ENCODE measurements around the gene ZNF391. TPM values are rescaled to one million over a fixed set of nuclear protein-coding genes. Genes with fewer than 3 reads are reported as not detected.
"Not testable (repeated sequence)": the region's sequence is repeated elsewhere in the genome, so short reads cannot be mapped to it uniquely, and the experiment has no call there.

The ZNF391 gene
- total and polyA plus RNA-seq, 4 experiments from 2014 or later: 1.8 to 3.7 (median 2.5) TPM

GRCh38 chr6:27374824-27375612 is 13.5 kb upstream of the ZNF391 start:
- peak; percentile 58 to 80 (median 70) for DNase-seq
- Histone ChIP-seq H3K4me3 (ENCODE audit: low read length in 2 of 2) (peak overlapping the region; percentile 50 to 59), H3K27ac (ENCODE audit: low read depth, low read length) (peak overlapping the region; percentile 49), H3K9me3 (ENCODE audit: control insufficient read depth in 1 of 2, low read length in 2 of 2) (no peaks in the 10 kb centered on the region), H3K27me3 (ENCODE audit: insufficient read depth, low read length) (no peaks in the 10 kb centered on the region), H3K36me3 (ENCODE audit: insufficient read depth, low read length) (no peaks in the 10 kb centered on the region), H3K4me1 (ENCODE audit: insufficient read depth, low read length) (peaks cover 19% of the 10 kb centered on the region)
- intact Hi-C loops (cut with micrococcal nuclease): loop anchor here (1.0 kb wide), 1 partner anchor 13 kb away; the partner anchor contains the start of gene ZNF391
- POLR2A ChIA-PET (ENCODE audit: partially characterized antibody): interaction anchor here (0.6 kb wide), 1 partner anchor 1124 kb away, joined by 3 read pairs; a partner anchor contains a TSS
- peaks cover 0 to 3% of the 10 kb centered on the region in 2 donors for H3K27me3 Mint-ChIP-seq
- H3K36me3 Mint-ChIP-seq: peaks cover 3 to 4% of the 10 kb centered on the region in 2 donors
- peak overlapping the region; percentile 57 to 89 (median 78) for H3K27ac Mint-ChIP-seq
- peaks cover 12 to 22% (median 17%) of the 10 kb centered on the region in 4 donors for H3K4me1 Mint-ChIP-seq
- CTCF ChIA-PET (ENCODE audit: partially characterized antibody): interaction anchor here (1.3 kb wide), 1 partner anchor 144 kb away, joined by 3 read pairs; no protein-coding TSS in a partner anchor
- H3K4me3 Mint-ChIP-seq: peak overlapping the region; percentile 88 to 96 (median 91)
- no peaks in the 10 kb centered on the region for H3K9me3 Mint-ChIP-seq

DNA sequence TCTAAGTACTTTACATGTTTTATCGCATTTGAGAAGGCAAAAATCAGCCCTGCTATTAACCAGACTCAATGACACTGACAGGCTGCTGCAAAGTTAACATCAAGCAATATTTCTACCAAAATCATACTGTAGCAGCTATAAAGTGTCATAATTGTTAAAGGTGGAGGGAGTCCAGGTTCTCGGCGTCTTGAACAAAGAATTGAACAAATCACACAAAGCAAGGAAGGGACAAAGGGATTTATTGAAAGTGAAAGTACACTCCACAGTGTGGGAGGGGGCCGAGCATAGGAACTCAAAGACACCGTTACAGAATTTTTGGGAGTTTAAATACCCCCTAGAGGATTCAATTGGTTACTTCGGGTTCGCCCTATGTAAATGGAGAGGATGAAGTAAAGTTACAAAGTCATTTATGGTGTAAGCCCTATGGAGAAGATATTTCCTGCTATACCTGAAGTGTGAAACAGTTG is 12.9 kb upstream of the ZNF391 start:
- H3K36me3 ChIP-seq (ENCODE audit: insufficient read depth, low read length): no peaks in the 10 kb centered on the region
- peak overlapping the region; percentile 49 for H3K27ac ChIP-seq (ENCODE audit: low read depth, low read length)
- H3K27me3 ChIP-seq (ENCODE audit: insufficient read depth, low read length): no peaks in the 10 kb centered on the region
- H3K9me3 ChIP-seq (ENCODE audit: control insufficient read depth in 1 of 2, low read length in 2 of 2): no peaks in the 10 kb centered on the region
- Mint-ChIP-seq H3K4me1 (peaks cover 12 to 22% (median 17%) of the 10 kb centered on the region in 4 donors), H3K27ac (peak overlapping the region in 6 of 7 donors; percentile 5 to 89 (median 60)), H3K9me3 (no peaks in the 10 kb centered on the region), H3K36me3 (peaks cover 3 to 4% of the 10 kb centered on the region in 2 donors), H3K4me3 (peak overlapping the region in 7 of 8 donors; percentile 88 to 96 (median 91)), H3K27me3 (peaks cover 0 to 3% of the 10 kb centered on the region in 2 donors)
- ChIA-PET POLR2A (ENCODE audit: partially characterized antibody) (interaction anchor here (0.6 kb wide), 1 partner anchor 1125 kb away, joined by 3 read pairs; a partner anchor contains a TSS), CTCF (ENCODE audit: partially characterized antibody) (no interaction called here)
- intact Hi-C loops (cut with micrococcal nuclease): loop anchor here (1.0 kb wide), 1 partner anchor 13 kb away; the partner anchor contains the start of gene ZNF391
- peak in 2 of 5 donors; percentile 2 to 46 for DNase-seq
- peak overlapping the region; percentile 3 to 59 for H3K4me3 ChIP-seq (ENCODE audit: low read length in 2 of 2)
- peaks cover 19% of the 10 kb centered on the region for H3K4me1 ChIP-seq (ENCODE audit: insufficient read depth, low read length)

DNA sequence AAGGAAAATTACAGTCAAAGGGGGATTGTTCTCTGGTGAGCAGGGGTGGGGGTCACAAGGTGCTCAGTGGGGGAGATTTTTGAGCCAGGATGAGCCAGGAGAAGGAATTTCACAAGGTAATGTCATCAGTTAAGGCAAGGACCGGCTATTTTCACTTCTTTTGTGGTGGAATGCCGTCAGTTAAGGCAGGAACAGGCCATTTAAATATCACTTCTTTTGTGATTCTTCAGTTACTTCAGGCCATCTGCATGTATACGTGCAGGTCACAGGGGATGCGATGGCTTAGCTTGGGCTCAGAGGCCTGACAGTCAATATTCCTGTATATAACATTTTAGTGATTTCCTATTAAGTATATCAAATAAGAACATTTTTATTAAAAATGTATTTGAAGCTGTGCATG is 10.2 kb upstream of the ZNF391 start:
- H3K4me3 ChIP-seq (ENCODE audit: low read length in 2 of 2); intact Hi-C loops (cut with micrococcal nuclease); H3K27me3 ChIP-seq (ENCODE audit: insufficient read depth, low read length); H3K36me3 Mint-ChIP-seq; H3K36me3 ChIP-seq (ENCODE audit: insufficient read depth, low read length); H3K9me3 ChIP-seq (ENCODE audit: control insufficient read depth in 1 of 2, low read length in 2 of 2); H3K27ac Mint-ChIP-seq; POLR2A ChIA-PET (ENCODE audit: partially characterized antibody); DNase-seq; H3K27ac ChIP-seq (ENCODE audit: low read depth, low read length); H3K4me3 Mint-ChIP-seq; H3K27me3 Mint-ChIP-seq: not testable (repeated sequence)
- H3K4me1 ChIP-seq (ENCODE audit: insufficient read depth, low read length): peaks cover 19% of the 10 kb centered on the region
- Mint-ChIP-seq H3K4me1 (peaks cover 12 to 22% (median 17%) of the 10 kb centered on the region in 4 donors), H3K9me3 (peaks cover 0 to 13% (median 9%) of the 10 kb centered on the region in 8 donors)
- CTCF ChIA-PET (ENCODE audit: partially characterized antibody): interaction anchor here (0.6 kb wide), 1 partner anchor 182 kb away, joined by 3 read pairs; no protein-coding TSS in a partner anchor

DNA sequence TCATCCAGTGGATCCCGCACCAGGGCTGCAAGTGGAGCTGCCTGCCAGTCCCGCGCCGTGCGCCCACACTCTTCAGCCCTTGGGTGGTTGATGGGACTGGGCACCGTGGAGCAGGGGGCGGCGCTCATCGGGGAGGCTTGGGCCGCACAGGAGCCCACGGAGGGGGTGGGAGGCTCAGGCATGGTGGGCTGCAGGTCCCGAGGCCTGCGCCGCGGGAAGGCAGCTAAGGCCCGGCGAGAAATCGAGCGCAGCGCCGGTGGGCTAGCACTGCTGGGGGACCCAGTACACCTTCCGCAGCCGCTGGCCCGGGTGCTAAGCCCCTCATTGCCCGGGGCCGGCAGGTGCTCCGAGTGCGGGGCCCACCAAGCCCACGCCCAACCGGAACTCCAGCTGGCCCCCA is 7.6 kb upstream of the ZNF391 start:
- H3K4me1 Mint-ChIP-seq; H3K9me3 ChIP-seq (ENCODE audit: control insufficient read depth in 1 of 2, low read length in 2 of 2); H3K4me3 Mint-ChIP-seq; H3K4me1 ChIP-seq (ENCODE audit: insufficient read depth, low read length); H3K27me3 Mint-ChIP-seq; H3K36me3 ChIP-seq (ENCODE audit: insufficient read depth, low read length); H3K4me3 ChIP-seq (ENCODE audit: low read length in 2 of 2); H3K27ac Mint-ChIP-seq; CTCF ChIA-PET (ENCODE audit: partially characterized antibody); H3K27ac ChIP-seq (ENCODE audit: low read depth, low read length); H3K36me3 Mint-ChIP-seq; H3K27me3 ChIP-seq (ENCODE audit: insufficient read depth, low read length); DNase-seq: not testable (repeated sequence)
- POLR2A ChIA-PET (ENCODE audit: partially characterized antibody): interaction anchor here (0.7 kb wide), 1 partner anchor 92 kb away, joined by 3 read pairs; the partner anchor contains the start of gene ZNF184
- H3K9me3 Mint-ChIP-seq: peaks cover 0 to 17% (median 10%) of the 10 kb centered on the region in 8 donors
- intact Hi-C loops (cut with micrococcal nuclease): loop anchor here (10.0 kb wide), 1 partner anchor 66 kb away; the partner anchor contains the start of gene POM121L2

GRCh38 chr6:27383011-27383410 is 5.5 kb upstream of the ZNF391 start:
- H3K36me3 ChIP-seq (ENCODE audit: insufficient read depth, low read length): no peaks in the 10 kb centered on the region
- peaks cover 0 to 17% (median 10%) of the 10 kb centered on the region in 8 donors for H3K9me3 Mint-ChIP-seq
- CTCF ChIA-PET (ENCODE audit: partially characterized antibody): no interaction called here
- POLR2A ChIA-PET (ENCODE audit: partially characterized antibody): no interaction called here
- no peaks in the 10 kb centered on the region for H3K27me3 ChIP-seq (ENCODE audit: insufficient read depth, low read length)
- peaks cover 0 to 8% of the 10 kb centered on the region in 2 donors for H3K36me3 Mint-ChIP-seq
- peaks cover 0 to 4% of the 10 kb centered on the region in 2 donors for H3K27me3 Mint-ChIP-seq
- peak overlapping the region in 1 of 8 donors; percentile 29 for H3K4me3 Mint-ChIP-seq
- H3K27ac ChIP-seq (ENCODE audit: low read depth, low read length): no peak overlapping the region
- H3K9me3 ChIP-seq (ENCODE audit: control insufficient read depth in 1 of 2, low read length in 2 of 2): no peaks in the 10 kb centered on the region
- intact Hi-C loops (cut with micrococcal nuclease): loop anchor here (10.0 kb wide), 1 partner anchor 68 kb away; the partner anchor contains the start of gene POM121L2
- peaks cover 3% of the 10 kb centered on the region for H3K4me1 ChIP-seq (ENCODE audit: insufficient read depth, low read length)
- DNase-seq: no peak
- peaks cover 0 to 4% (median 3%) of the 10 kb centered on the region in 4 donors for H3K4me1 Mint-ChIP-seq
- H3K4me3 ChIP-seq (ENCODE audit: low read length in 2 of 2): no peak overlapping the region
- H3K27ac Mint-ChIP-seq: no peak overlapping the region

DNA sequence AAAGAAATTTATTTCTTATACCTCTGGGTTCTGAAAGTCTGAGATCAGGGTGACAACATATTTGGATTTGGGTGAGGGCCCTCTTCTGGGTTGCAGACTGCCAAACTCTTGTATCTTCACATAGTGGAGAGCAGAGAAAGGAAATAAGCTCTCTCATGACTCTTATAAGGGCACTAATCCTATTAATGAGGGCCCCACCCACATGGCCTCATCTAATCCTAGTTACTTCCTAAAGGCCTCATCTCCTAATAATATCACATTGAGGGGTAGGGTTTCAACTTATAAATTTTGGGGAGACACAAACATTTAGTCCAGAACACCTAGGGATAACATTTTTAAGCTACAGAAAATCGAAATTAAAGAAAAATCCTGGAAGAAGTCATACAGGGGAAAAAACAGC is 5.1 kb upstream of the ZNF391 start:
- Histone ChIP-seq H3K36me3 (ENCODE audit: insufficient read depth, low read length) (no peaks in the 10 kb centered on the region), H3K4me3 (ENCODE audit: low read length in 2 of 2) (no peak overlapping the region), H3K4me1 (ENCODE audit: insufficient read depth, low read length) (peaks cover 6% of the 10 kb centered on the region), H3K9me3 (ENCODE audit: control insufficient read depth in 1 of 2, low read length in 2 of 2) (no peaks in the 10 kb centered on the region), H3K27ac (ENCODE audit: low read depth, low read length) (no peak overlapping the region), H3K27me3 (ENCODE audit: insufficient read depth, low read length) (no peaks in the 10 kb centered on the region)
- CTCF ChIA-PET (ENCODE audit: partially characterized antibody): no interaction called here
- POLR2A ChIA-PET (ENCODE audit: partially characterized antibody): no interaction called here
- Mint-ChIP-seq H3K36me3 (peaks cover 2 to 8% of the 10 kb centered on the region in 2 donors), H3K9me3 (peaks cover 0 to 17% (median 10%) of the 10 kb centered on the region in 8 donors), H3K4me3 (no peak overlapping the region), H3K4me1 (peaks cover under 1 to 9% (median 6%) of the 10 kb centered on the region in 4 donors), H3K27ac (no peak overlapping the region), H3K27me3 (peaks cover 0 to 4% of the 10 kb centered on the region in 2 donors)
- intact Hi-C loops (cut with micrococcal nuclease): loop anchor here (10.0 kb wide), 1 partner anchor 69 kb away; the partner anchor contains the start of gene POM121L2
- no peak for DNase-seq

DNA sequence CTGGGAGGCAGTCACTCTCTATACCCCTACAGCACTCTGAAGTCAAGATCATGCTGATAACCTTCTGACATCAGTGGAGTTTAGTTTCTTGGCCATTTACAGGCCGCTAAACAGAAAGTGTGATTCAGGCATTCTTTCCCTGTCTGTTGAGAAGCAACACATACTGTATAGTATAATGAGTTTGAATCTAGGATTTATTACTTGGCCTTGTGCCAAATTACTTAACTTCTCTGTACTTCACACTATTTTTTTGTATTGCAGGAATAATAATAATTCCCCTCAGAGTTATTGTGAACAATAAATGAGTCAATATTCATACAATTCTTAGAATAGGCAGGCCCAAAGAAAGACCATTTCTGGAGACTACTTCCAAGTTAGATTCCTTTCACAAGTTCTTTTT is 4.1 kb downstream of the ZNF391 start:
- ChIA-PET POLR2A (ENCODE audit: partially characterized antibody) (no interaction called here), CTCF (ENCODE audit: partially characterized antibody) (no interaction called here)
- Mint-ChIP-seq H3K27me3 (peaks cover 0 to 1% of the 10 kb centered on the region in 2 donors), H3K9me3 (peaks cover 0 to 6% (median 5%) of the 10 kb centered on the region in 8 donors), H3K4me1 (peaks cover 7 to 23% (median 16%) of the 10 kb centered on the region in 4 donors), H3K27ac (no peak overlapping the region), H3K4me3 (no peak overlapping the region), H3K36me3 (peaks cover 16 to 18% of the 10 kb centered on the region in 2 donors)
- no peak for DNase-seq
- Histone ChIP-seq H3K4me3 (ENCODE audit: low read length in 2 of 2) (no peak overlapping the region), H3K36me3 (ENCODE audit: insufficient read depth, low read length) (no peaks in the 10 kb centered on the region), H3K4me1 (ENCODE audit: insufficient read depth, low read length) (peaks cover 14% of the 10 kb centered on the region), H3K9me3 (ENCODE audit: control insufficient read depth in 1 of 2, low read length in 2 of 2) (no peaks in the 10 kb centered on the region), H3K27me3 (ENCODE audit: insufficient read depth, low read length) (no peaks in the 10 kb centered on the region), H3K27ac (ENCODE audit: low read depth, low read length) (no peak overlapping the region)
- intact Hi-C loops (cut with micrococcal nuclease): no loop called here
